OCI-LY1 (cell line): ENCODE measurements around the gene SNRK.

Experiments
- EZH2 ChIP-seq: fragments of 200-600 bp; sonication (generic), shearing (Covaris generic); IDR thresholded peaks from 2 replicates; pipeline ENCODE4 v1.8.0; 2017; ENCODE audit warnings: borderline replicate concordance, mixed run types, mild to moderate bottlenecking, antibody characterized with exemption, low read length, moderate library complexity, mixed read lengths
- TF ChIP-seq, protein P1 (sequence below): fragments of 200-600 bp; sonication (generic), shearing (Covaris generic); IDR thresholded peaks from 2 replicates; pipeline ENCODE4 v1.5.1; 2017; ENCODE audit warnings: mild to moderate bottlenecking, antibody characterized with exemption, low read length, moderate library complexity, mixed read lengths

GRCh38 chr3:43239755-43240154 lies 46.6 kb upstream of the SNRK start:
- TF ChIP-seq, protein P1, sequence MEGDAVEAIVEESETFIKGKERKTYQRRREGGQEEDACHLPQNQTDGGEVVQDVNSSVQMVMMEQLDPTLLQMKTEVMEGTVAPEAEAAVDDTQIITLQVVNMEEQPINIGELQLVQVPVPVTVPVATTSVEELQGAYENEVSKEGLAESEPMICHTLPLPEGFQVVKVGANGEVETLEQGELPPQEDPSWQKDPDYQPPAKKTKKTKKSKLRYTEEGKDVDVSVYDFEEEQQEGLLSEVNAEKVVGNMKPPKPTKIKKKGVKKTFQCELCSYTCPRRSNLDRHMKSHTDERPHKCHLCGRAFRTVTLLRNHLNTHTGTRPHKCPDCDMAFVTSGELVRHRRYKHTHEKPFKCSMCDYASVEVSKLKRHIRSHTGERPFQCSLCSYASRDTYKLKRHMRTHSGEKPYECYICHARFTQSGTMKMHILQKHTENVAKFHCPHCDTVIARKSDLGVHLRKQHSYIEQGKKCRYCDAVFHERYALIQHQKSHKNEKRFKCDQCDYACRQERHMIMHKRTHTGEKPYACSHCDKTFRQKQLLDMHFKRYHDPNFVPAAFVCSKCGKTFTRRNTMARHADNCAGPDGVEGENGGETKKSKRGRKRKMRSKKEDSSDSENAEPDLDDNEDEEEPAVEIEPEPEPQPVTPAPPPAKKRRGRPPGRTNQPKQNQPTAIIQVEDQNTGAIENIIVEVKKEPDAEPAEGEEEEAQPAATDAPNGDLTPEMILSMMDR = no peak
- TF ChIP-seq EZH2 = no peak
